GM19023 (cell line): ENCODE data around the gene SNRPA.

Source experiments
- ATAC-seq: cut with Tn5 transposase; IDR thresholded peaks from one replicate; pipeline ENCODE4 v1.9.1; 2021; ENCODE audit warnings: mild to moderate bottlenecking, moderate library complexity; ENCODE audit not compliant: unreplicated experiment

Gene SNRPA

DNA sequence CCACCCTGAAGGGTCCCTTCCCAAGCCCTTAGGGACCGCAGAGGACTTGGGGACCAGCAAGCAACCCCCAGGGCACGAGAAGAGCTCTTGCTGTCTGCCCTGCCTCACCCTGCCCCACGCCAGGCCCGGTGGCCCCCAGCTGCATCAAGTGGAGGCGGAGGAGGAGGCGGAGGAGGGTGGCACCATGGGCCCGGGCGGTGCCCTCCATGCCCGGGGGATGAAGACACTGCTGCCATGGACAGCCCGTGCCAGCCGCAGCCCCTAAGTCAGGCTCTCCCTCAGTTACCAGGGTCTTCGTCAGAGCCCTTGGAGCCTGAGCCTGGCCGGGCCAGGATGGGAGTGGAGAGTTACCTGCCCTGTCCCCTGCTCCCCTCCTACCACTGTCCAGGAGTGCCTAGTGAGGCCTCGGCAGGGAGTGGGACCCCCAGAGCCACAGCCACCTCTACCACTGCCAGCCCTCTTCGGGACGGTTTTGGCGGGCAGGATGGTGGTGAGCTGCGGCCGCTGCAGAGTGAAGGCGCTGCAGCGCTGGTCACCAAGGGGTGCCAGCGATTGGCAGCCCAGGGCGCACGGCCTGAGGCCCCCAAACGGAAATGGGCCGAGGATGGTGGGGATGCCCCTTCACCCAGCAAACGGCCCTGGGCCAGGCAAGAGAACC lies 49.5 kb downstream of the SNRPA start:
- no peak for ATAC-seq

DNA sequence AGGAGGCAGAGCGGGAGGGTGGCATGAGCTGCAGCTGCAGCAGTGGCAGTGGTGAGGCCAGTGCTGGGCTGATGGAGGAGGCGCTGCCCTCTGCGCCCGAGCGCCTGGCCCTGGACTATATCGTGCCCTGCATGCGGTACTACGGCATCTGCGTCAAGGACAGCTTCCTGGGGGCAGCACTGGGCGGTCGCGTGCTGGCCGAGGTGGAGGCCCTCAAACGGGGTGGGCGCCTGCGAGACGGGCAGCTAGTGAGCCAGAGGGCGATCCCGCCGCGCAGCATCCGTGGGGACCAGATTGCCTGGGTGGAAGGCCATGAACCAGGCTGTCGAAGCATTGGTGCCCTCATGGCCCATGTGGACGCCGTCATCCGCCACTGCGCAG lies 50.0 kb downstream of the SNRPA start:
- no peak for ATAC-seq

DNA sequence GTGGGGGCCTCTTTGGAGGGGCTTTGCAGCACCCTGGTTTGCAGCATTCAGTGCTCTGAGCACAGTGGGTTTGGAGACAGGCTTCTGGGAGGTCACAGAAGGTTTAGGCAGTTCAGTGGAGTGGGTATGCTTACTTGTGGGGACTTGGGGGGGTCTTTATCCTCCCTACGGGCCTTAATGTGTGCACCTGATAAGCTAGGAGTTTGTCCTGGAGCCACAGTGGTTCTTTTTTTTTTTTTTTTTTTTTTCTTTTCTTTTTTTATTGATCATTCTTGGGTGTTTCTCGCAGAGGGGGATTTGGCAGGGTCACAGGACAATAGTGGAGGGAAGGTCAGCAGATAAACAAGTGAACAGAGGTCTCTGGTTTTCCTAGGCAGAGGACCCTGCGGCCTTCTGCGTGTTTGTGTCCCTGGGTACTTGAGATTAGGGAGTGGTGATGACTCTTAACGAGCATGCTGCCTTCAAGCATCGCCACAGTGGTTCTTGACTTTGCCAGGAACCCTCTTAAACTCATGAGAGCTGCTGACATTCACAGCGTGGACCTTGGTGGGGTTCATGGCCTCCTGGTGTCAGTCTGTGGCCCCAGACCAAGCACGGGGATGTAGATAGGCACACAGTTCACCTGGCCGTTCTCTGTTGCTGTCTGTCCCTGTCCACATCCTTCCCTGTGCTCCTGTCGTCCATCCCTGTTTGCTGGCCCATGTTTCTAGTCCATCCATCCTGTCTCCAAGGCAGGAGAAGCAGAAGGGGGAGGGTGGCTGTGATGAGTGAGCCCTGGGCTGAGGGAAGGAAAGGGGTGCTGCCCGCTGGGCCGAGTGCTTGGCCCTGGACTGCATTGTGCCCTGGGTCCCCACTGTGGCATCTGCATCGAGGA lies 50.7 kb downstream of the SNRPA start:
- ATAC-seq, result no peak

DNA sequence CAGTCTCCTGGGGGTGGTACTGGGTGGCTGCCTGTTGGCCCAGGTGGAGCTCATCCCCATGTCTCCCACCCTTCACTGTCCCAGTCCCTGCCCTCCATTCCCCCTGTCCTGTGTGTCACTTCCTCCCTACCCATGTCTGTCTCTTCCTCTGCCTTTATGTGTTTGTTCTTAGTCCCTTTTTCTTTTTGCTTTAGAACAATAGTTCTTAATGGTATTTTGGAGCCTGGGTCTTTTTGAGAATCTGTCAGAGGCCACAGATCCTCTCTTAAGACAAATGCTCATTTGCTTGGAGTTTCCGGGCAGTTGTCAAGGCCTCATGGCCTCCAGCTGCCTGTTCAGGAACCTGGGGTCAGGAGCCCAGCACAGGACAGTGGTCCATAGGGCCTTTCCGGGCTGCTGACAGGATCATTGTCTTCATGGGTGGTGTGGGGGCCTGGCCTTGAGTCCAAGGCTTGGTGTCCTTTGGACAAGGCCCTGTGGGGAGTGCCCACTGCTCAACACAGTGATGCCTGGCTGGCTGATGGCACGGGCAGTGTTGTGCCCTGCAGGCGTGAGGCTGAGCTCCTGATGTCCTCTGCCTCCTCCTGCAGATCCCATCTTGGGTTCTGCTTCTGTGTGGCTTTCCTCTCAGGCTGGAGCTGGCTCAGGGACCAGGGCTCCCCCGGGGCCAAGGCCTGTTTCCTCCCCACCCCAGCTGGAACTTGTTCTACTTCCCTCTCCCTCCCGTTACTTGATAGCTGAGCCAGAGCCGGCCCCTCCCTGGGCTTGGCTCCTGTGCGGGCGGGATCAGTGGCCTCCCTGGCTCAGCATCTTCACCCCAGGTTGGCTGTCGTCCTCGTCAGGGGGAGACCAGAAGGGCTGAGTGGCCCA lies 51.5 kb downstream of the SNRPA start:
- no peak for ATAC-seq

DNA sequence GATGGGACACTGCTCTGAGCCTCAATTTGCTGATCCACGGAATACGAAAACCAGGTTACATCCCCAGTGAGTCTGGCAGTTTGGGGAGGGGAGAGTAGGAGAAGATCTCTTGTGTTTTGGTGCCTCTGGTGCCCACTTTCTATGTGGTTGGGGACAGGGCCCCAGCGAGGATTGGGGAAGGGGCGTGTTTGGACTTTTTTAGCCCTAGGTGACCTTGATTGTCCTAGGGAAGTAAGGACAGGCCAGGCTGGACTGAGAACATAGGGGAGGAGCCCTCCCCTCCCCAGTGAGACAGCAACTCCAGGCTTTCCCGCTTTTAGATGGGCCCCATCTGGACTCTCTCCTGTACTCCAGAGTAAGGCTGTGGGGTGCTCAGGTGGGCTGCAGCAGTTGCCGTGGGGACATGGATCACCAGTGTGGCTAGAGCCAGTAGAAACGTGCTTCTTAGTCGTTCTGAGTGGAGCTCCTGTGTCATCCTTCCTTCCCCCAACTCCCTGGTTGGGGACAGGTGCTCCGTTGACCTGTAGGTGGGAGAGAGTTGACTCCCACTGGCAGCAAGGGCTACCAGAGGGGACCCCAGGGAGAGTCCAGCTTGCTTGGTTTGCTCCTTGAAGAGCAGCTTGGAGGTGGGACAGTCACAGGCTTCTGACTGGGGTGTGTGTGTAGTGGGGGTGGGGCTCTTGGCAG lies 52.3 kb downstream of the SNRPA start:
- no peak for ATAC-seq

DNA sequence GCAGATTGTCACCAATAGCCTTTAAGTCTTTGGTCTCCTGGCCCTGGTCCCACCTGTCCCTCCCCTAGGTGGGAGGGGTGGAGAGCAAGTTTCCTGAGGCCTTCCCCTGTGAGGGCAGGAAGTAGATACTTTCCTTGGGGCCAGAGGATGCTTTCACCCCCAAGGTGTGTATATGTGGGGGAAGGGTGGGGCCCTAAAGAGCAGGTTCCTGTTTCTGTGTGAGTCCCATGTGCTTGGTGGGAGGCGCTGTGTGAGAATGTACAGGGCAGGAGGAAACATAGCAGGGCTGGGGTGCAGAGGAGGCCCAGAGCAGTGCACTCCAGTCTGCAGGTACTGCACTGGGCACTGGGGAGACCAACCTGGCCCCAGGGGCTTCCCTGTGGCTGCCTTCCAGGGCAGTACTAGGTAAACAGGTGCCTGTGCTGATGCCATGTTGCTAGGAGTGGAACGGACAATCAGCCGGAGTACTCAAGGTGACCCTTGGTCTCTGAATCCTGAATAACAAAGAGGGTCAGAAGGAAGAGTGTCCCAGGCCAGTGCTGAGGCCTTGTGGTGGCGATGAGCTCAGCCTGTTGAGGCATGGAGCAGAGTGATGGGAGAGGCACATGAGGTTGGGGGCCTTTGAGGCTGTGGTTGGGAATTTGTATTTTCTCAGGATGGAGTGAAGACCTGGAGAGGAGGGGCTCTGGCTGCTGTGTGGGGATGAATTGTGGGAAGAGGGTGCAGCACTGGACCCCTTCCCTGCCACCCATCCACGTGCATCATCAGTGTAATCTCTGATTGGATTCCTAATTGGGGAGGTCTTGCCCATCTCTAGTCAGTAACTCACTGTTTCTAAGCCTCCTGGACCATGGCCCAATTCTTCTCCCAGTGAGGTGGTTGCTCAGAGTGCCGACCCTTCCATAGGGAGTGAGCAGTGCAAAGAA lies 53.1 kb downstream of the SNRPA start:
- no peak for ATAC-seq

DNA sequence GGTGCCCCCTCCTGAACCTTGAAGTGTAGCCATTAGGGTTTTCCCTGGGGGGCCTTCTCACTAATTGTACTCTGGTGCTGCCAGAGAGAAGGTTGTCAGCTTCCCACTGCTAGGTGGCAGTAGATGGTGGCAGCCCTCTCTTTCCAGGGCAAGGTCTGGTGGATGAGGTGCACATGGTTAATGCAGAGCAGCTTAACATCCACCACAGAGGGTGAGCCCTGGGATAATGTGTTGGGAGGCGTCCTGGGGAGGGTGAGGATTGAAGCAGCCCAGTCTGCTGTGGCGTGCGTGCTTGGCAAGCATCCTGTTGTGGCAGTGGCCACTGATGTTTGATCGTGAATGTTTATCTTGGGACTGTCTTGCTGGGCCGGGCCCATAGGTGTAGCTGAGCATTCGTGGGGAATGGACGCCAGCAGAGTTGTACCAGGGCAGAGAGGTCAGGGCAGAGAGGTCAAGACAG lies 53.8 kb downstream of the SNRPA start:
- ATAC-seq, result no peak

DNA sequence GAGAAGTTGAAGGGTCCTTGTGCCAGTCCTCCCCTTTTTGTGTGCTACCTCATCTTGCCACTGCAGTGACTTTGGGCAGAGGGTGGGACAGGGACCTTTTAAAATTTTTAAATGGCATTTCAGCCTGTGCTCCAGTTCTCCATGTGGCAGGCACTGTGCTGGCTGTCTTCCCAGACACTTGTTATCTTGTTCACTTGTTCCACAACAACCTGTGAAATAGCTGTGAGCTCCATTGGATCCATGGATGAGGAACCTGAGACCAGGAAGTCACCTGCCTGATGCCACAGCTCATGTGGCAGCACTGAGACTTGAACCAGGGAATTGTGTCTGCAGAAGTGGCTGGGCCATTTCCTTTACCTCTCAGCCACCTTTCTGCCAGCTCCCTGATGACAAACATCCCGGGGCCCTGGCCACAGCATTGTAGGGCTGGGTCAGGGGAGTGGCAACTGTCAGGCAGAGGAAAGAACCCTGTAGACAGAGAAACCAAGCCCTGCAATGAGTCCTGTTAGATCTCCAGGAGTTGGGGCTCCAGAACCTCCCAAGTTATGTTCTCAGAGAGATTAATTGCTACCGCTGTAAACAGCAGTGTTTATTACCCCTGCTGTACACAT lies 54.4 kb downstream of the SNRPA start:
- no peak for ATAC-seq

DNA sequence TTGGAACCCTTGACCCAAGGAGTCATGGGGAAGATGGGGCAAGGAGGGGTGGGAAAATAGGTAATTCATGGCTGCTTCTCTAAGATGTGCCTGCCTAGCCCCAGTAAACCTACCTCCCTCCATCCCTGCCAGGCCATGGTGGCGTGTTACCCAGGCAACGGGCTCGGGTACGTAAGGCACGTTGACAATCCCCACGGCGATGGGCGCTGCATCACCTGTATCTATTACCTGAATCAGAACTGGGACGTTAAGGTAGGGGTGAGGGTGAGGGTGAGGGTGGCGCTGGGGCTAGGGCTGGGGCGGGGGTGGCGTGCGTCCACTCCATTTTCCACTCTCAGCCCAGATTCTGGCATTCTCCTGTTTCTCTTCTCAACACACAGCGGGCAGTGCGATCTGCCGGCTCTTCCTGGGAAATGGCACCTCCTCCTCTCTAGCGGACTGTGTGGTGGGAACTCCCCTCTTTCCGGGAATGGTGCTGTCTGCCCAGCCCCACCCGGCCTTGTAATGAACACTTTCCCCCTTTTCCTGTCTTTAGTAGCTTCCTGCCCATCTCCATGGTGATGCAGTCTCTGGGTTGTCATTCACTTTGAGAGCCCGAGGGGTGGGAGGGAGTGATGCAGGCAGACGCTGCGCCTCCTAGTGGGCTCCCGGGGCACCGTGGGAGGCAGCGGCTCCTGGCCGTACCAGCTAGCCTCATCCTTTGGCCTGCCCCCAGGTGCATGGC lies 55.6 kb downstream of the SNRPA start:
- ATAC-seq, result no peak

DNA sequence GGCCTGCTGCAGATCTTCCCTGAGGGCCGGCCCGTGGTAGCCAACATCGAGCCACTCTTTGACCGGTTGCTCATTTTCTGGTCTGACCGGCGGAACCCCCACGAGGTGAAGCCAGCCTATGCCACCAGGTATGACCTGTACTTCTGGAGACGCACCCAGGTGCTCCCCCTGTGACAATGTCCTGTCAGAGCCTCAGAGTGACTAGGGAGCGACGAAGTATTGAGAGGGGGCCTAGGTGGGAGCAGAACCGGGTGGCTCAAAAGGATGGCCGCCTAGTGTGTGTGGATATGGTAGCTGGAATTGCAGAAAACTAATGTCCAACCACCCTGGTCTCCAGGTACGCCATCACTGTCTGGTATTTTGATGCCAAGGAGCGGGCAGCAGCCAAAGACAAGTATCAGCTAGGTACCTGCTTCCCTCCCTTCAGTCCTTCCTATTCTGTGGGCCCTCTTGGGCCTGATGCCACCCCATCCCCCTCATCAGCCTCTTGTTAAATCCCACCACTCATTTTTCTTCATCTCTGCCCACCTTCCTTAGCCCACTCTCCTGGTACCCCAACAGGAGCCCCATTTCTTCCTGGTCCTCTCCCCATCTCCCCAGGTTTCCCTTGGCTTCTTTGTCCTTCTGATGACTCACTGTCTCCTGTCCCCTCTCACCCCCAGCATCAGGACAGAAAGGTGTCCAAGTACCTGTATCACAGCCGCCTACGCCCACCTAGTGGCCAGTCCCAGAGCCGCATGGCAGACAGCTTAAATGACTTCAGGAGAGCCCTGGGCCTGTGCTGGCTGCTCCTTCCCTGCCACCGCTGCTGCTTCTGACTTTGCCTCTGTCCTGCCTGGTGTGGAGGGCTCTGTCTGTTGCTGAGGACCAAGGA lies 56.4 kb downstream of the SNRPA start:
- no peak for ATAC-seq

DNA sequence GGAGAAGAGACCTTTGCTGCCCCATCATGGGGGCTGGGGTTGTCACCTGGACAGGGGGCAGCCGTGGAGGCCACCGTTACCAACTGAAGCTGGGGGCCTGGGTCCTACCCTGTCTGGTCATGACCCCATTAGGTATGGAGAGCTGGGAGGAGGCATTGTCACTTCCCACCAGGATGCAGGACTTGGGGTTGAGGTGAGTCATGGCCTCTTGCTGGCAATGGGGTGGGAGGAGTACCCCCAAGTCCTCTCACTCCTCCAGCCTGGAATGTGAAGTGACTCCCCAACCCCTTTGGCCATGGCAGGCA lies 57.0 kb downstream of the SNRPA start:
- ATAC-seq, result no peak

DNA sequence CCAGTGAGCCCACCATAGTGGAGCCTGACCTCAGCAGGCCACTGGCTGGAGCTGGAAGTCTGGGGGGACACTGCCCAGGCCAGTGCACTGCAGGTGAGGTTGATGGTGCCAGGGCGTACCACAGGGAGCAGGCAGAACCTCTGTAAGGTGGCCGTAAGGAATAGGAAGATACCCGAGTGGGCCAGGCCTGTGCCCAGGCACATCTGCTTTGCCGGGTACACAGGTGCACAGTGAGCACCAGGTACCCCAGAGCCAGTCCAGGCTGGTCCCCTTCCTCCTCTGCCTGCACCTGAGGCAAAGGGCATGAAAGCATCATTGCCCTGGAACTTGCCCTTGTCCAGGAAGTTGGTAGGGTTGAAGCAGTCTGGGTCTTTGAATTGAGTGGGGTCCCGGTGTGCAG lies 57.5 kb downstream of the SNRPA start:
- ATAC-seq, result no peak

DNA sequence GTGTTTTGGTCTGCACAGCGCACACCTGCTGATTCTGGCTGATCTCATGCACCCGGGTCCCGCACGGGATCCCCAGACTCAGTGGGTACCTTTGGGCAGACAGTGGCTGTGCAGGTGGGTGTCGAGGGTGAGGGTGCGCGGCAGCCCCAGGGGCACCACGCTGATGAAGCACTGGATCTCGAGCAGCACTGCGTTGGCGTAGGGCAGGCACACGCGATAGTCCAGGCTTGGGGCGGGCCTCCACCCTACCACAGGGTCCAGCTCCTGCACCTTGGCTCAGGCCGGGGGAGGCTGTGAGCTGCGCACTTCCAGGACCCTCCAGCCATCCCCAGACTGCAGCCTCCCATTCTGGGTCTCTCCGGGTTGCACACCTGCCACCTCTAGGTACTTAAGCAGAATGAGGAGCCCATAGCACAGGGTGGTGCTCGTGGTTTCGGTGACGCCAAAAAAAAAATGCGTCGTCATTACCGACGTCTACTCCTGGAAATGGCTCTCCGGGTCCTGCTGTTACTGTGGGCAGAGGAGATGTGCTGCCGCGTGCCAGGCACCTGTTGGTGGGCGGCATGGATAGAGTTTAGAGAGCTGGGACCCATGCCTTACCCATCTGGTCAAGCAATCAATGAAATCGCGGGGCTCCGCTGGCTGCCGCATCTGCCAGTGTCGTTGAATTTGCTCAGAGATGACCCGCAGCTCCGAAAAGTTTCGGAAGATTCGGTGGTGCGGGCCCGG lies 58.5 kb downstream of the SNRPA start:
- no peak for ATAC-seq

DNA sequence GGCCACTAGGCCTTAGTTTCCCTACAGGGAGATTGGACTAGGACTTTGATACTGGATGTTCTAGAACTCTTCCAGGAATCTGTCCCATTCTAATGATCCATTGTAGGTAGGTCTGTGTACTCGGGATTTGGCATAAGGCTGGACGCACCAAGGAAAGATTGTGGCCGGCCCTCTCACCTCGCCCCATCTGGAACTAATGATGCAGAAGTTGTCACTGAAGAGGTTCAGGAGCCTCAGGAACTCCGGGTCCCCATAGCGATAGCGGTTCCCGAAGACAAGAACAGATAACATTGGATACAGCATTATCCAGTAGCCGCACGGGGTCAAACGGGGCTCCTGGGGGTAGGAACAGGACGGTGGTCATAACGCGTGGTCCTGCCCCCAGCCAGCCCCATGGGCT lies 59.2 kb downstream of the SNRPA start:
- ATAC-seq, result no peak

DNA sequence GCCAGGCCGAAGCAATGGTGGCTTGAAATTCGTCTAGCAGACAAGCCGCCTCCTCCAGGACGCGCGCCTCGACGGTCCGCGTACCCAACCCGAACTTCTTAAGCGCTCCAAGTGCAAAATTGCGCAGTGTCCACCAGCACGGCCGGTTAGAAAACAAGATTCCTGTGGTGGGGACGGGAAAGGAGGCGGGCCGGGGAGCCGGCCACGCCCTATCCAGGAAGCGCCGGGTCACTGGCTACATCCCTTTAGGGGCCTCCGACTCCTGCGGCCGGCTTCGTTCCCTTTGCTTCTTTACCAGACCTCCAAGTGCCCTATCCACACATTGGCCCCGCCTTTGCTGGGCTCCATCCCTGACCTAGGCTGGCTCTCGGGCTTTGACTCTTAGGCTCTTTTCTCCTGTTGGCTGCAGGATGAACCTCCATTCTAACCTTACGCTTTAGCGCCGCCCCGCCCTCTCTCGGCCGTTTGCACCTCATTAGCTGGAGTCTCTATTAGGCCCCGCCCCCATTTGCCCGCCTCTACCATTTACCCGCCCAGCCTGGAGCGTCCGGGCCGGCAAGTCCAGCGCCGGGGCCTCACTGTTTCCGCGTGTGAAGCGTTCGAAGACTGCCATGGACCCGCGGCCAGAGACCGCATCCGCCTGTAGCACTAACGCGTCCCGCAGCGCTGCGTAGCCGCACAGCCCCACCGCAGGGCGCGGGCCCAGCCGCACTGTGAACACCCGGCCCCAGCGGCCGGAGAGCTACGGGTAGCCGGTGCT lies 59.8 kb downstream of the SNRPA start:
- peak; percentile 65 for ATAC-seq

DNA sequence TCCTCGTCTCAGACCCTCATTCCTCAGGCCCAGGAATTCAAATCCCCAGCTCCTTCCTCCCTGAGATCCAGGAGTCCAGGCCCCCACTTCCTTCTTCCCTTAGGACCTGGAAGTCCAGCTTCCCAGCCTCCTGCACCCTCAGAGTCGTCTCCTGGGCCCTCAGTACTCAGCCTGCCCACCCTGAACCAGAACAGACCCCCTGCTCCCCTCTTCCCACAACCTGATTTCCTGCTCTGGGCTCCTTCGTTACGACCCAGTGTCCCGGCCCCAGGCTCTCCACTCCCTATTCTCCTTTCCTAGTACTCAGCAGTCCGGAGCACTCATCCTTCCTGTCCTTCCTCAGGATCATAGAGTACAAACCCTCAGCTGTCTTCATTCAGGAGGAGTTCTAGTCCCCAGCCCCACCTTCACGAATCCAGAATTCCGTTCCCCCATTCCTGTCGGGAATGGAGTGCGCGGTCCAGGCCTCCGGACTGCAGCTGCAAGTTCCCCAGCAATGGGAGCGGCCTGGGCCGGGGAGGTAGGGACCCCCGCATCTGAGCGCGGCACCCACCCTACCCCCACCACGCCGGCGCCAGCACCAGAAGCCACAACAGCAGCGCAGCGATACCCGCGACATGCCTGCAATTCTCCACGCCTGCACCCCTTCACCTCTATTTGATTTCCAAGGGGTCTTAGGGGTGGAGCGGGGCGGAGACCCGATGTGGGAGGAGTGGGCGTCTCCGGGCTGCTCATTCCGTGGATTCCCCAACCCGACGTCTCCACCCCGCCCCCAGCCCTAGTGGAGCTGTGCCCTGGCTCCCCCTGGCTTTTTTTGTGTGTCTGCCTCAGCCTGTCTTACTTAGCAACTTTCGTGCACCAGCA lies 60.7 kb downstream of the SNRPA start:
- no peak for ATAC-seq
